Posterior cingulate gyrus (tissue), 11 donors: Measurements from ENCODE around the gene RBMS3.

Experiments
- DNase-seq, 10 donors: peaks; one replicate each; pipeline versions ENCODE4 v3.0.0 to v3.0.0-alpha.2; 2020 to 2021; ENCODE audit warnings: mixed read lengths in 3 of 10
- intact Hi-C: fragments of 100-400 bp; cut with DNase I; formaldehyde crosslinking; loops from one replicate; pipeline ENCODE4 v1.15.1; 2023

Gene RBMS3

DNA sequence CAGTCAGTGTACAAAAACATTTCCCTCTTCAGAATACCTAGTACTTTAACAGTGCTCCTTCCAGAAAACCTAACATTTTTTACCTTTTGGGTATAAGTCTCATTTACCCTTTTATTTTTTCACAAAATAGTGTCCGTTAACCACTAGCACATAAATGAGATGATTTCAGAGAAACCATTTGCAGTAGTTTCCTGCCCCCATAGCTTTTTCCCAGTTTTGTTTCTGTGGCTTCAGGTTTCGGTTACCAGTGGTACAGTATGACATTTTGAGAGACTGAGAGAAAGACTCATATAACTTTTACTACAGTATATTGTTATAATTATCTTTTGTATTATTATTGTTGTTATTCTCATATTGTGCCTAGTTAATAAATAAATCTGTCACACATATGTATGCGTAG is 6.2 kb upstream of the RBMS3 start:
- intact Hi-C loops = no loop called here
- DNase-seq = no peak

DNA sequence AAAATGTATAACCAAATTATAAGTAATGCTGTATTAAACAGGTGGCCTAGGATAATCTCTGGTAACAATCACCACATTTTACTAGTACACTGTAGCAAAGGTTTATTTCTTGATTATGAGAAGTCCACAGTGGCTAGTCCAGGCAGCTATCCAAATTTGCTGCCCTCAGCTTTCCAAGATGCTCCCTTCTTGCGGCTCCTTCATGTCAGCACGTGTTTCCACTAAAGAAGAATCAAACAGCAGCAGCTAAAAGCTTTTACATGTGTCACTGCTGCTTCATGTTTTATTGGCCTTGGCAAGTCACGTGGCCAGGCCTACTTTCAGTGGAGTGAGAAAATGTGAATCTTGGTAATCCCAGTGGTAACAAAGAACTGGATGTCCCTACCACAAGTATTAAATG is 5.6 kb upstream of the RBMS3 start:
- no peak for DNase-seq
- intact Hi-C loops = no loop called here

DNA sequence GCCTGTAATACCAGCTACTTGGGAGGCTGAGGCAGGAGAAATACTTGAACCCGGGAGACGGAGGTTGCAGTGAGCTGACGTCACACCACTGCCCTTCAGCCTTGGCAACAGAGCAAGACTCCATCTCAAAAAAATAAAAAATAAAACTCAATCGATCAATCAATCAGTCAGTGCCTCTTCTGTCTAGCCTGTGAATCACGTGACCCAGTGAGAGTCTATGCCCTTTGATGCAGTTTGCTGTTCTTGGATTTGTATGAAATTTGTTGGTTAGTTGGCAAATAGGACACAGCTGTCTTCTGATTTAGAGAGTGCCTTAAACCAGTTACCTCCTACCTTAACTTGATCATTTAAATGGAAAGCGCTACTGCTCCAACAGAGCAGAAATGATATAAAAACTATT is 3.6 kb upstream of the RBMS3 start:
- intact Hi-C loops = no loop called here
- no peak for DNase-seq

DNA sequence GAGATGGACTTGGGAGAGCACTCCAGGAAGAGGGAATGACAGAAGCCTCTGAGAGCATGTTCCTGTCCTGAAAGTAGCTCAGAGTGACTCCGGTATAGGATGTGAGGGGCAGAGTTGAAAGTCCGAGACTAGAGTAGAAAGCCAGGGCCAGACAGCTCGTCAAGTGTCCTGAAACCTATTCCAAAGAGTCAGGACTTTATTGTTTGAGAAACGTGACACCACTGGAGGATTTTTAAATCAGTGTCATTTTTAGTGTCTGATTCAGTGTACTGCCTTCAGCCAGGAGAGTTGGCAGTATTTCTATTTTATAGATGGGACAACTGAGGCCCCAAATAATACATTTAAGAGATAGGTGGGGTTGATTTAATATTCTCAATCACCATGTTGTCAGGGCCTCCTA is 1.6 kb upstream of the RBMS3 start:
- DNase-seq = no peak
- intact Hi-C loops = no loop called here

DNA sequence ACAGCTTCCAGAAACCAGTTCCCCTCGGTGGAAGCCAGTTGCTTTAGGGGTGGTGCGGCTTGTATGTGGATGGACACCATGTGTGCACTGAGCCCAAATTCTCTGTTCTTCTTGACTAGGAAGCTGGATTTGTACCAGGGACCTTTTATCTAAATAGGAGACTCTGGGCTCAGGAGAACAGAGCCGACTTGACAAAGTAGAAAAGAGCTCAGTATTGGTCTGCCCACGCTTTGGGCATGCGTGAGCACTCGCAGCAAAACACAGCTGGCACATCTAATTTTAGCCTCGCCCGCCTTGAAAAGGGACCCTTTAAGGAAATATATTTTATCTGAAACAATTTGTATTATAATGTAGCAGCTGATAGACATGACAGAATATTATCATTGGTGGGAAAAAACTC is 1.1 kb upstream of the RBMS3 start:
- intact Hi-C loops = loop anchor here (5.0 to 10.0 kb wide), 2 partner anchors 363 to 475 kb away; no protein-coding TSS in a partner anchor
- peak in 7 of 10 donors; percentile 6 to 77 (median 34) for DNase-seq

DNA sequence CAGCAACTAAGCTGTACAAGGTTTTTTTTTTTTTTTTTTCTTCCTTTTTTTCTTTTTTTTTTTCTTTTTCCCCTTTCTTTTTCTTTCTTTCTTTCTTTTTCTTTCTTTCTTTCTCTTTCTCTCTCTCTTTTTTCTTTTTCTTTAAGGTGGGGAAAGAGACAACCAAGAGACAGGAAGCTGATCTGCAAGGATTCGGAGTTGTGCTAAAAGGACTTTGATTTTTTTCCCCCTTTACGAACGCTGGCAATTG is 148 bp downstream of the RBMS3 start:
- intact Hi-C loops = loop anchor here (5.0 to 10.0 kb wide), 2 partner anchors 364 to 474 kb away; no protein-coding TSS in a partner anchor
- no peak for DNase-seq

DNA sequence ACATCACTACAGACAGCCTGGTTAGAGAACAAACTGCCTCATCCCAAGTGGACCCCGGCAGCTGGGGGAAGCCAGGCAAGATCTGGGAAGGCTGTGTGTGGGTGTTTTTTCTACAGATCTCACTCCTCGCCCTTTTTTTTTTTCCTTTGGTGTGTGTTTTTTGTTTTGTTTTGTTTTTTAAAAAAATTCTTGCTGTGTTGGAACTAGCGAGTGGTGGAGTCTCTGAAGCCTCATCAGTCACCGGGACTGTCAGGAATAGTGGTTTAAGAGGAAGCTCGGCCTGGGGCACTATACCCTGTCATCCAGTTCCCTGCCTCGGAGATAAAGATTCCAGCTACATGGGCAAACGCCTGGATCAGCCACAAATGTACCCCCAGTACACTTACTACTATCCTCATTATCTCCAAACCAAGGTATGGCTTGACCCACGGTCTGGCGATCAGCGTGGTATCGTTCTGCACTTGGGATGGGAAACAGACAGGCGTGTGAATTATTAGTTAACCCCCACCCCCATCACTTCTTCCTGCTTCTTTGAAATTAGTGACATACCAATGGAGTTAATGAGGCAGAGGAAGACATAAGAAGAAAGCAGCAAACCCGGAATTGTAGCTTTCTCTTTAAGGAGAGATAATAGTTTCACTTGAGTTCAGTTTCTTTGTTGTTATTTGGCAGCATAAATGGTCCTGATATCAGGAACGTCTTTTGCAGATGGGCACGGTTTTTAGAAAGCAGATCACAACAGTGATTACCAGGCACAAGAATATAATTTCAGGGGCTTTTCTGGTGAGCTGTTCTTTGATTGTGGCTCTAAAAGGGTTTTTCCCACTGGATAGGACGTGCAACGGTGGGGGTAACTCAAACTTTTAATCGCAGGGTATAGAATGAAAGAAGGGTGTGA is 722 bp downstream of the RBMS3 start:
- intact Hi-C loops = loop anchor here (5.0 to 10.0 kb wide), 2 partner anchors 364 to 473 kb away; no protein-coding TSS in a partner anchor
- DNase-seq = peak in 2 of 10 donors; percentile 50 to 70

DNA sequence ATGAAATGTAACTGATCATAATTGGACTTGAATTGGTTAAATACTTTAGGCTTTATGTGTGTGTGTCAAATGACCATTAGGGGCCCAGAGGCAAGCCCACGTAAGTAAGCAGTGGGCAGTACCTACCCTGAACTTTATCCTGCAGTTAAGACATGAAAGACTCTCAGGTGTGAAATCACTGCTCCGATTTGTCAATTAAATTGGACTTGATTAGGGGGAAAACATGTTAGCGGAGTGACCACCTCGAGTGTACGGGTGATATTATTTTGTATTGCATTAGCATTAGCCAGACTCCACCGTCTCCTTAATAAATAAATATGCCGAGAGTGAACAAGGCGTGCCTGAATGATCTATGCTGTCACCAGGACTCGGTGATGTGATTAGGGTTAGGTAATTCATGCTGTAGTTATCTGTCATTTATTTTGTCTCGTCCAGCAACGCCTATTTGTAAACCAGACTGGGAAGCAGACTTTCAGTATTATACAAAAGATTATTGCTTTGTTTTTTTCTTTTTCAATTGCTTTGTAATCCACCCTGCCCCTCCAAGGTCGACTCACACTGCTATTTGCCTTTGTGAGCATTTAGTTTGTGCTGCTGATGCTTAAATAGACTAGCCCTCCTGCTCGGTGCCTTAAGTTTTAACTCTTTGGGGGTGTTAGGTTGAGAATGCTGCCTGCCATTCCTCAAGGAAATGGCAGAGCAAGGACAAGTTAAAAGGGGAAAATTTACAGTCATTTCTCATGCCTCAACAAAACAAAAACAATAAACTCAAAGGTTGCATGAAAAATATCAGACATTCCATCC is 1.8 kb downstream of the RBMS3 start:
- intact Hi-C loops = loop anchor here (5.0 to 10.0 kb wide), 2 partner anchors 365 to 472 kb away; no protein-coding TSS in a partner anchor
- DNase-seq = no peak

DNA sequence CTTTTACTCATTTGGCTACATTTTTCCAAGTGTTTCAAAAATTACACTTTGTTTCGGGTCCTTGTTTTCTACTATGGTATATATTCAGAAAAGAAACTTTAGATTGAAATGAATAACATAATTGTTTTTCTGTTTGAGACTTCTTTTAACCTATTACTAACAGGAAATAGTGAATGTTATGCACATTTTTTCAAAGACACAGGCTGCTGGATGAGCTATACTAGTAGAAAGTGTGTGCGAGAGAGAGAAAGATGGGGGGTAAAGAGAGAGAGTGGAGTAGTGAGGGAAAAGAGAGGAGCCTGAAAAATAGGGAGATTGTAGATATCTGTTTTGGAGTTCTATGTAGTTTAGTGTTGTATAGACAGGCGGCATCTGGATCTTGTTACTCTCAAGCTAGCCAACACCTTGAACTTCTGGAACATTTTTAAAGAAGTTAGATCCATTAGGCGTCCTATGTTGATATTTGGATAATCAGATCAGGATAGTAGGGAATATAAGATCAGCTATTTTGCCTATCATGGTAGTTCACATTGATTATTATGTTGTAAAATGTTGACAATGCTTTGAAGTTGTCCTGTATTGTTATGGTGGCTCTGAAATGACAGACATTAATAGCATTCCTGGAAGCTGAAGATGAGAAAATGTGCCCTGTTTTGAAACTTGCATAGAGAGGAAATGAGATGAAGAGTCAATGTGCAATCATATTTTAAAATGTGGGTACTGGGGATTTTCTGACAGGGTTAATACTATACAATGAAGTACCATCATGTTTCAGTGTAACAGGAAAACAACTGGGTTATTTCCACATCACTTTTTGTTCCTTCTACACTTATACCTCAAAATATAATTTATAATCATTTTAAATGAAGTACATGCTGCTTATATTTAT is 2.6 kb downstream of the RBMS3 start:
- intact Hi-C loops = loop anchor here (5.0 to 10.0 kb wide), 2 partner anchors 366 to 471 kb away; no protein-coding TSS in a partner anchor
- no peak for DNase-seq

DNA sequence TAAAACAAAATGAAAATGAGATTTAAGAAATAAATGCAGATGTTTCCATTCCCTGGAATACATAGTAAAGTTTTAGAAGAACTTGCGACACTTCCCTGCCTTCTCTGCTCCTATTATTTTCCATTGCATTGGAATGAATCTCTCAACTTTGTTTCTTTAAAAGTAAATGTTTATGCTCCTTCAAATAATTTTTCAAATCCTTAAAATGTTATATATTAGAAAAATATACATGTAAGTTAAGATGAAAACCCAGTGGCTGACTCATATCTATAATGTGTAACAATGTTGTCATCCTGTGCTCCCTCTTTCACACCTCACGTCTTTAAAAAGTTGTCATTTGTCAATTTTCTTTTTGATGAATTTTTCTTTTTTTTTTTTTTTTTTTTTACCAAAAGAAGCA is 3.6 kb downstream of the RBMS3 start:
- no peak for DNase-seq

DNA sequence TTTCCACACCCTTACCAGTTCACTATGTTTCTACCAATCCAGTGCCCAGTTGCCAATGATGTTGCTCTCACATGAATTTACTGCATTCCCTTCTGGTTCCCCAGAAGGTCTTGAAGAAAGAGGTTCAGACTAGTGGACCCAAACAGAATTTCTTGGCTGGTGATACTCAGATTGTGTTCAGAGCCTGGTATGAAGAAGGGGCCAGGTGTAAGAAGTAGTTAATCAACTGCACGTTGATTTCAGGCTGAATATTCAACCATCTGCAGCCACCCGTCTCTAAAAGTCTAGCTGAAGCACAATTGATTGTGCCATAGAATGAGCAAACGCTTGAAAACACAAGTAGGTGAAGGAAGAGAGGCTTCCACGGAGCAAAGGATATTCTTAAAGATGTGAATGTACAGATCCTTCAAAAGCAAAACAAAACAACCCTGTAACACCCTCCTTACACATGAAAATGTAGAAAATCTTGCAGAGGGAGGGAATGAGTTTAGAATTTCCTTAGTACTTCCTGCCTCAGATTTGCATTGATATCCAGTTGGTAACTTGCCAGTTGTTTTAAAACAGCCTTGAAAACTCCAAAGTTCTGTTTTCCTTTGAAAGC is 4.7 kb downstream of the RBMS3 start:
- intact Hi-C loops = loop anchor here (10.0 kb wide), 1 partner anchor 469 kb away; no protein-coding TSS in a partner anchor
- DNase-seq = no peak

More for the DNA sequence above, 3.6 kb downstream of the RBMS3 start:
- intact Hi-C loops = loop anchor here (5.0 to 10.0 kb wide), 2 partner anchors 367 to 470 kb away; no protein-coding TSS in a partner anchor

DNA sequence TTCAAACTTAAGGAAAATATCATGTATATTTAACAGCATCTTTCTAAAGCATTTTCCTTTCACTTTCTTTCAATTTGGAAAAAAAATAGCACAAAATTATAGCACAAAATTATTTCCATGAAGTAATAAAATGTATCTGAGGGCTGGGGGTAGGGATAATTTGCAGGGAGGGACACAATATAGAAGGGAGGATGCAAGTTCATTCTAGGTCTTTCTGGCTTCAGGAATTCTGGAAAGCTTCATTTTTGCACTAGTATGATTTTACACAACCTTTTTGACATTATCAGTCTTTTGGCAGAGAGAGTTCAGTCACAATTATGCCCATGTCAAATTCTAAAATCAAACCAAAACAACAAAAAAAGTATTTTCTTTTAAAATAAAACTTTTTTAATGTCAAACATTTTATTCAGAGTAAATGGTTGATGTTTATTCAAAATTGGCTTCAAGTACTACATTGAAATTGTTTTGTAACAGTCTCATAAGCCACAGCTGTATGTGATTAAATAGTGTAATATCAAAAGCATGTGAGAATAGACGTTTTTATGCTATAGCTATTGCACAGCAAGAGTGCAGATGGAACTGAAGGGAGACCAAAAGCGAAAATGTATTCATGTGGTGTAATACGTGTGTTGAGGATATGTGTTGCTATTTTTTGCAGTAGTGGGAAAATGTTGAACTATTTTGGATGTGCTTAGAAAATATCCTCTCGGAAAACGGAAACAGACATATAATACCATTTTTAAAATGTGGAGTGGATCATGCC is 5.8 kb downstream of the RBMS3 start:
- intact Hi-C loops = loop anchor here (10.0 kb wide), 1 partner anchor 468 kb away; no protein-coding TSS in a partner anchor
- DNase-seq = no peak

DNA sequence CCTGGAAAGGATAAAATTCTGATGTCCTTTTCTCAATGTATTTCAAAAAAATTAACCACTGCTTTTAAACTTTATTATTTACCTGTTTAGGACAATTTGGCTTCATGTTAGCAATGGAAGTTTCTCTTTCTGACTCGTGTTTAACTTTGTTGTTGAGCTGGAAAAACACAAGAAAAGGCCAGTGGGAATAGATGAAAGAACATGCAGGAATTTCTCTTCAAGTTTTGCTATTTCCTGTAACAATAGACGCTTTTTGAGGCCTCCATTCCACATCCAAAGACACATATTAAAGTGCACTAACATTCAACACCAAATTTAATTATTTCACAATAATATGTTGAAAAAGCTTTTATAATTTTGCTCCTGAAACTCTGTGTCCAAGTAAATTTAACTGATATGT is 9.7 kb downstream of the RBMS3 start:
- intact Hi-C loops = no loop called here
- DNase-seq = no peak

DNA sequence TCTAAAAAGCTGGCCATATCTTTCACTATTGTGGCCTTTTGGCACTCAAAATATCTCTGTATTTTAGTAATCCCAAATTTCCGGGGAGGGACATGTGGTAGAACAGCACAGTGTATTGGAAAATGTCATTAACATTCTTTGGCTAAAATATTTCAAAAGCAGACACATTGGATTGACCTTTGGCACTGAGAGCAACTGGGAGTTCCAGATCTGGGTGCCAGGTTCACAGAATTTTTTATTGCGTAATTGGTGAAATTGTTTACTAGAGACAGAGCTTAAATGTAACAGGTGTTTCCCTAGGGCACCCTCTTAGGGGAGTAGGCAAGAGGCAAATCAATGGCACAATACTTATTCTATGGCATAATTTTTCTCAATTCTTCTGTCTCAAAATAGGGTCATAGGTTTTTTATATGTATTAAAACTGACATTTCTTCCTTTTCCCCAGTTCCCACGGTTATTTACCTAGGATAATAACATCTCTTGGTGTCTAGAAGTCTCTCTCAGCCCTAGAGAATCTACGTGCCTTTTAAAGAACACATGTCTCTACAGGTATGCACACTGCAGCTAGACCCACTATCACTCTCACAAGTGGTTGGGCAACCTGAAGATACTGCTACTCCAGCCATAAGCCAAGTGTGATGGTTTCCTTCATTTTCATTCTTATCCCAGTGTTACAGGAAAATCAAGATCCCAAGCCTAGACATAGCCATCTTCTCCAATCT is 10.6 kb downstream of the RBMS3 start:
- intact Hi-C loops = no loop called here
- no peak for DNase-seq

DNA sequence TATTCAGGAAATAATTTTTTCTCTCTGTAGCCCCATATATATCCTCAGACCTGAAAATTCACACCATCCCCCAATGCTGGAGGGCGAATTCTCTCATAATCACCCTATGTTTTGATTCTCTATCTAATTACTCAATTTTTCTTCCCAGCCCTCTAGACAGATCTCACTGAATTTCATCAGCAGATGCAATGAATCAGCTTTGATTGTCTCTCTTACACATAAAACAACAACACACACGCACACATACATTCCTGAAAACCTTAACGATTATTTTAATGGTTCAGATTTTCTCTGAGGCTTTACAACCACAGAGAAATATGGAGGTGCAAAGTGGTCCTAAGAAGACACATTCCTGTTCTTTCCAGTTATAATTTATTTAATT is 11.1 kb downstream of the RBMS3 start:
- DNase-seq = no peak
- intact Hi-C loops = no loop called here

DNA sequence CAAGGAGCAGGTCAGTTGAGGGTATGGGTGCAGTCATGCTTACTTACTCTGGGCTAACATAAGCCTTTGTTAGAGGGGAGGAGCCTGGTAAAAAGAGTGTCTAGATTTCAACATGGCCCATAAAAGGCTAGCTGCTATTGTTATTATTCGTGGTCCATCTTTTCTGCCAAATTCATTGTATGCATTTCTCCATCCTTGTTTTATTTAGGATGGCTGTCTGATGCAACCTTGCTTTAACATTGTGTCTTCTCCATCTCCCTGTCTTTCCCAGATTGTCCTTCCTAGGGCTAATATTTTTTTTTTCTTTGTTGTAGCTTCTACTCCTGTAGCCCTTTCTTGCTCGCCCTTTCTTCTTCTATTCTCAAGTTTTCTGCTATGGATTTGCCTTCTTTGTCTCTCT is 12.6 kb downstream of the RBMS3 start:
- intact Hi-C loops = no loop called here
- DNase-seq = no peak

DNA sequence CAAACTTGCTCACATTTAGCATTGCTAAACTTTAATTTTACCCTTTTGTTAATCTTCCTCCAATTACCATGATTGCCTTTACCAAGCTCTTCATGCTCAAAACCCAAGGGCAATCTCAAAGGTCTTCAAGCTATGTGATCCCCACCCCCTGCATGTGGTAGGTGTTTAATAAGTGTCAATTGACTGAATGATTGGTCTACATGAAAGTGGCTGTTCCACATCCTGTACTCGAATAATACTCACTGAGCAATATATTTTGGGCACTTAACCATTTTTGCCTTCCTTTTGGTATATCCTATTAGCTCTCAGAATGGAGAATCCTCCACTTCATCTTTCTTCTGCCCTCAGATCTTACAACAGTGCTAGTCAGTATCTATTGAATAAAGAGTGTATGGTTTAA is 17.1 kb downstream of the RBMS3 start:
- intact Hi-C loops = no loop called here
- no peak for DNase-seq

DNA sequence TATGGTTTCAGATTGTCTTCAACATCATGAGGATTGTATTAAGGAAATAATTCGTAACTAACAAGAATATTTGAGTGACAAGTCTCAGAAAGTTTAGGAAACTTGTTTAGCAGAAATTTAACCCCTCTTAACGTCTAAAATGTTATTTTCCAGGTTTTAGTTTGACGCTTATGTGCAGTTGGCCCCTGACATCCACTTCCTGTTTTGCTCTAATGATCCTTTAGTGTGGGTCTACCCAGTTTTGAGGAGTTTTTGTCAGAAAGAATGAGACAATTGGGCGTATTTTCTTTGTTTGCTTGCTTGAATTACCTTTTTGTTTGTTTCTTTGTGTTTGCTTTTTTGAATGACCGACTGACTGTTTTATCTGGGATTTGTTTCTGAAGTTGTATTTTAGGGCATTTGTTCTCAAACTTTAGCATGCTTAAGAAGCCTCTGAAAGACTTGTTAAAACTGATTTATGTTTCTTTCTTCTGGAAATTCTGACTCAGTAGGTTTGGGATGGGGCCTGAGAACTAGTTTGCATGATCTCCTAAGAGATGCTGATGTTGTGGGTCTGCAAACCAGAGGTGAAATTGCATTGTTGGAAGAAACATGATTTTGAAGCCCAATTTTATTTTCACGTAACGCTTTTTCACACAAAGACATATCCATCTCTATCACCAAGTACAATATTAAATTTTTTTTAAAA is 20.6 kb downstream of the RBMS3 start:
- intact Hi-C loops = no loop called here
- no peak for DNase-seq
